ENCODE results near the gene SIRT6. TPM values are rescaled to one million over a fixed set of nuclear protein-coding genes. Genes with fewer than 3 reads are reported as not detected.

SIRT6 gene
- total RNA-seq, 4 donors from 2014 or later, result 18.7 to 39.8 (median 32.9) TPM

GRCh38 chr19:4181053-4181508 lies 1.3 kb downstream of the SIRT6 start:
- whole genome bisulfite sequencing, 2 donors, result 58% methylated on average over 2 of the region's 2 CpGs
- H3K4me3 ChIP-seq (ENCODE audit: low read depth, poor library complexity, severe bottlenecking), result no peak overlapping the region
- TF ChIP-seq POLR2A (IDR thresholded peaks at IDR 0.05) (no peak), CTCF (IDR thresholded peaks at IDR 0.05) (no peak)
- intact Hi-C loops (cut with DNase I; ENCODE audit: low total_unique reads), result no loop called here
- DNase-seq (ENCODE audit: low spot score in 2 of 2), result no peak

- no peak for TF ChIP-seq CTCF (IDR thresholded peaks at IDR 0.05)
- no peak for TF ChIP-seq POLR2A (IDR thresholded peaks at IDR 0.05)
- 91 to 92% methylated on average over 17 to 18 of the region's 18 CpGs for WGBS, 2 donors
- no peak overlapping the region for H3K4me3 ChIP-seq (ENCODE audit: low read depth, poor library complexity, severe bottlenecking)
- no peak for DNase-seq (ENCODE audit: low spot score in 2 of 2)
- intact Hi-C loops (cut with DNase I; ENCODE audit: low total_unique reads), result no loop called here
These were observed 3.4 kb downstream of the SIRT6 start for GRCh38 chr19:4178990-4179389.

GRCh38 chr19:4177146-4177545 lies 5.2 kb downstream of the SIRT6 start:
- intact Hi-C loops (cut with DNase I; ENCODE audit: low total_unique reads), result no loop called here
- no peak for TF ChIP-seq CTCF (IDR thresholded peaks at IDR 0.05)
- no peak for TF ChIP-seq POLR2A (IDR thresholded peaks at IDR 0.05)
- WGBS, 2 donors, result 94 to 96% methylated on average over 5 of the region's 5 CpGs
- DNase-seq (ENCODE audit: low spot score in 2 of 2), result no peak
- H3K4me3 ChIP-seq (ENCODE audit: low read depth, poor library complexity, severe bottlenecking), result no peak overlapping the region

GRCh38 chr19:4175669-4175931 lies 6.8 kb downstream of the SIRT6 start:
- intact Hi-C loops (cut with DNase I; ENCODE audit: low total_unique reads), result no loop called here
- no peak for DNase-seq (ENCODE audit: low spot score in 2 of 2)
- H3K4me3 ChIP-seq (ENCODE audit: low read depth, poor library complexity, severe bottlenecking), result no peak overlapping the region
- TF ChIP-seq POLR2A (IDR thresholded peaks at IDR 0.05) (no peak), CTCF (IDR thresholded peaks at IDR 0.05) (no peak)
- WGBS, 2 donors, result 88 to 91% methylated on average over 8 to 10 of the region's 12 CpGs

GRCh38 chr19:4174895-4175668 lies 7.3 kb downstream of the SIRT6 start:
- intact Hi-C loops (cut with DNase I; ENCODE audit: low total_unique reads), result no loop called here
- WGBS, 2 donors, result 91 to 93% methylated on average over 14 to 37 of the region's 41 CpGs
- no peak overlapping the region for H3K4me3 ChIP-seq (ENCODE audit: low read depth, poor library complexity, severe bottlenecking)
- TF ChIP-seq CTCF (IDR thresholded peaks at IDR 0.05), result no peak
- TF ChIP-seq POLR2A (IDR thresholded peaks at IDR 0.05), result no peak
- no peak for DNase-seq (ENCODE audit: low spot score in 2 of 2)

All from lower leg skin (tissue), 4 donors.